Tibial nerve (tissue), 4 donors: ENCODE data around the gene SUPT5H. TPM values are rescaled to one million over a fixed set of nuclear protein-coding genes. Genes with fewer than 3 reads are reported as not detected.
A peak's percentile ranks its signal among the peaks of the same experiment; 100 is the strongest.

Experiments
- DNase-seq, 2 donors: peaks; one replicate each; pipeline ENCODE4 v3.0.0-alpha.2; 2019; ENCODE audit warnings: low spot score in 2 of 2
- H3K27ac ChIP-seq, 4 donors: fragments of 200-600 bp; sonication (generic) in 3 of 4; one replicate each; pipeline ENCODE4 v1.5.1; 2017 to 2019; ENCODE audit warnings: mild to moderate bottlenecking in 1 of 4
- H3K27me3 ChIP-seq, 2 donors: fragments of 200-600 bp; sonication (generic) in 1 of 2; one replicate each; pipeline versions ENCODE4 v1.5.1 to v1.6.0; 2017 to 2019
- H3K36me3 ChIP-seq, 3 donors: fragments of 200-600 bp; sonication (generic); one replicate each; pipeline ENCODE4 v1.5.1; 2018 to 2019
- H3K4me1 ChIP-seq, 4 donors: fragments of 200-600 bp; sonication (generic) in 3 of 4; one replicate each; pipeline ENCODE4 v1.5.1; 2017 to 2019
- H3K4me3 ChIP-seq, 4 donors: fragments of 200-600 bp; sonication (generic) in 3 of 4; one replicate each; pipeline ENCODE4 v1.5.1; 2017 to 2019; ENCODE audit warnings: mild to moderate bottlenecking in 1 of 4, moderate library complexity in 1 of 4
- H3K9me3 ChIP-seq, 4 donors: fragments of 200-600 bp; sonication (generic) in 3 of 4; one replicate each; pipeline ENCODE4 v1.5.1; 2017 to 2019
- EP300 ChIP-seq, 2 donors: sonication (generic); formaldehyde crosslinking; IDR thresholded peaks; one replicate each; pipeline ENCODE4 v1.6.1; 2017; ENCODE audit warnings: antibody characterized with exemption in 2 of 2, mild to moderate bottlenecking in 1 of 2
- POLR2A ChIP-seq, 2 donors: fragments of 450-650 bp; IDR thresholded peaks; one replicate each; pipeline ENCODE4 v1.6.1; 2017; ENCODE audit warnings: antibody characterized with exemption in 2 of 2, mild to moderate bottlenecking in 2 of 2, moderate library complexity in 2 of 2
- WGBS, 2 donors: methylation state at CpG; one replicate each; pipeline ENCODE4 v1.1.5; 2018; 5-methylcytosine and 5-hydroxymethylcytosine counted together
- total RNA-seq, 4 donors: library from RNA; depleted of rRNA; stranded (reverse); fragments of >200 nt; gene quantifications; one replicate each; pipeline ENCODE4 v1.1.0, GENCODE V29; 2016
- TF ChIP-seq, protein P1 (sequence below), 5 experiments: fragments of 200-600 bp in 3 of 5; fragments of 450-650 bp in 2 of 5; sonication (generic) in 3 of 5; IDR thresholded peaks; one replicate each; pipeline ENCODE4 v1.5.1; 2016 to 2019; ENCODE audit warnings: antibody characterized with exemption in 5 of 5, mild to moderate bottlenecking in 3 of 5, moderate library complexity in 2 of 5

The SUPT5H gene
- total RNA-seq, 4 donors from 2014 or later = 94.4 to 120 (median 106) TPM

DNA sequence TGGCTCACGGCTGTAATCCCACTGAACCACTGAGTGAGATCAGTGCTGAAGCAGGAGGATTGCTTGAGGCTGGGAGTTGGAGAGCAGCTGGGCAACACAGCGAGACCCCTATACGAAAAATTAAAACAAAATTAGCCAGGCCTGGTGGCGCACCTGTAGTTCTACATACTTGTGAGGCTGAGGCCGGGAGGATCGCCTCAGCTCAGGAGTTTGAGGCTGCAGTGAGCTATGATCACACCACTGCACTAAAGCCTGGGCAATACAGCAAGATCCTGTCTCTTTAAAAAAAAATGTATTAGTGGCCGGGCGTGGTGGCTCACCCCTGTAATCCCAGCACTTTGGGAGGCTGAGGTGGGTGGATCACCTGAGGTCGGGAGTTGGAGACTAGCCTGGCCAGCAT, 63.2 kb downstream of the SUPT5H start:
- WGBS, 2 donors = 80 to 88% methylated on average over 9 of the region's 9 CpGs
- Histone ChIP-seq H3K4me1 (peaks cover 0 to 13% (median 2%) of the 10 kb centered on the region in 4 donors), H3K27me3 (peaks cover 0 to 93% of the 10 kb centered on the region in 2 donors), H3K36me3 (no peaks in the 10 kb centered on the region), H3K4me3 (no peak overlapping the region), H3K27ac (no peak overlapping the region), H3K9me3 (no peaks in the 10 kb centered on the region)
- no peak for DNase-seq
- TF ChIP-seq, protein P1, sequence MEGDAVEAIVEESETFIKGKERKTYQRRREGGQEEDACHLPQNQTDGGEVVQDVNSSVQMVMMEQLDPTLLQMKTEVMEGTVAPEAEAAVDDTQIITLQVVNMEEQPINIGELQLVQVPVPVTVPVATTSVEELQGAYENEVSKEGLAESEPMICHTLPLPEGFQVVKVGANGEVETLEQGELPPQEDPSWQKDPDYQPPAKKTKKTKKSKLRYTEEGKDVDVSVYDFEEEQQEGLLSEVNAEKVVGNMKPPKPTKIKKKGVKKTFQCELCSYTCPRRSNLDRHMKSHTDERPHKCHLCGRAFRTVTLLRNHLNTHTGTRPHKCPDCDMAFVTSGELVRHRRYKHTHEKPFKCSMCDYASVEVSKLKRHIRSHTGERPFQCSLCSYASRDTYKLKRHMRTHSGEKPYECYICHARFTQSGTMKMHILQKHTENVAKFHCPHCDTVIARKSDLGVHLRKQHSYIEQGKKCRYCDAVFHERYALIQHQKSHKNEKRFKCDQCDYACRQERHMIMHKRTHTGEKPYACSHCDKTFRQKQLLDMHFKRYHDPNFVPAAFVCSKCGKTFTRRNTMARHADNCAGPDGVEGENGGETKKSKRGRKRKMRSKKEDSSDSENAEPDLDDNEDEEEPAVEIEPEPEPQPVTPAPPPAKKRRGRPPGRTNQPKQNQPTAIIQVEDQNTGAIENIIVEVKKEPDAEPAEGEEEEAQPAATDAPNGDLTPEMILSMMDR (IDR thresholded peaks at IDR 0.05) = no peak
- TF ChIP-seq POLR2A (IDR thresholded peaks at IDR 0.05) (no peak), EP300 (IDR thresholded peaks at IDR 0.05) (no peak)

DNA sequence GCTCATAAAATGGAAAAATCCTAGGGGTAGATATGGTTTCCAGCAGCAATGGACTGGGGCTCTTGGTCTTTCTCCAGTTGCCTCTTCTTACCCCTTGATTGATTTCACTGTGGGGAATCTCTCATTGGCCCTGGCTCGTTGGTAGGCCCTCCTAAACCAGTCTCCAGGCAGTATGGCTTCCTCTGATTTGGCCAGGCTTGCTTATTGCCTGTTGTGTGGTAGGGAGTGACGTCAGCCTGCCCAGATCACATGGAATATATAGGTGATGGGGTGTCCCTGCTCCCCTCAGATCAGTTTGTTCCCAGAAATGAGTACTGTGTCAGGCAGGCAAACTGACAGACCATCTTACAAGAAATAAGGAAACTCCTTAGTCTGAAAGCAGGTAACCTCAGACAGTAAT, 63.9 kb downstream of the SUPT5H start:
- Histone ChIP-seq H3K36me3 (no peaks in the 10 kb centered on the region), H3K27ac (no peak overlapping the region), H3K9me3 (no peaks in the 10 kb centered on the region), H3K4me1 (peaks cover 0 to 13% (median 2%) of the 10 kb centered on the region in 4 donors), H3K27me3 (peaks cover 0 to 93% of the 10 kb centered on the region in 2 donors), H3K4me3 (no peak overlapping the region)
- TF ChIP-seq POLR2A (IDR thresholded peaks at IDR 0.05) (no peak), EP300 (IDR thresholded peaks at IDR 0.05) (no peak)
- TF ChIP-seq, protein P1 (IDR thresholded peaks at IDR 0.05) = no peak
- 51% methylated on average over 2 of the region's 2 CpGs for WGBS, 2 donors
- no peak for DNase-seq

DNA sequence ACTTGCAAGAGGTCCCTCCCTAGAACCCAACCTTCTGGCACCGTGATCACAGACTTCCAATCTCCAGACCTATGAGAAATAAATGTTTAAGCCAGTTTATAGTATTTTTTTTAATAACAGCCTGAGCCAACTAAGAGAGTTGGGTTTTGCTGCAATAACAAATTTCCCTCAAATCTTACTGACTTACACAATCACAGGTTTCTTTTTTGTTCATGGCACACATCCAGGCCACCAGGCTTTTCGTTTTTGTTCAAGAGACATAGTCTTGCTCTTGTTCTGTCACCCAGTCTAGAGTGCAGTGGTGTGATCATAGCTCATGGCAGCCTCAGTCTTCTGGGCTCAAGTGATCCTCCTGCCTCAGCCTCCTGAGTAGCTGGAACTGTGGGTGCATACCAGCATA, 67.6 kb downstream of the SUPT5H start:
- DNase-seq = no peak
- Histone ChIP-seq H3K27ac (no peak overlapping the region), H3K4me1 (peaks cover 0 to 16% (median 10%) of the 10 kb centered on the region in 4 donors), H3K4me3 (no peak overlapping the region), H3K9me3 (no peaks in the 10 kb centered on the region), H3K27me3 (peaks cover 6 to 92% of the 10 kb centered on the region in 2 donors), H3K36me3 (no peaks in the 10 kb centered on the region)
- 48 to 50% methylated on average over 2 of the region's 2 CpGs for WGBS, 2 donors
- TF ChIP-seq EP300 (IDR thresholded peaks at IDR 0.05) (no peak), POLR2A (IDR thresholded peaks at IDR 0.05) (no peak)
- TF ChIP-seq, protein P1 (IDR thresholded peaks at IDR 0.05) = no peak

DNA sequence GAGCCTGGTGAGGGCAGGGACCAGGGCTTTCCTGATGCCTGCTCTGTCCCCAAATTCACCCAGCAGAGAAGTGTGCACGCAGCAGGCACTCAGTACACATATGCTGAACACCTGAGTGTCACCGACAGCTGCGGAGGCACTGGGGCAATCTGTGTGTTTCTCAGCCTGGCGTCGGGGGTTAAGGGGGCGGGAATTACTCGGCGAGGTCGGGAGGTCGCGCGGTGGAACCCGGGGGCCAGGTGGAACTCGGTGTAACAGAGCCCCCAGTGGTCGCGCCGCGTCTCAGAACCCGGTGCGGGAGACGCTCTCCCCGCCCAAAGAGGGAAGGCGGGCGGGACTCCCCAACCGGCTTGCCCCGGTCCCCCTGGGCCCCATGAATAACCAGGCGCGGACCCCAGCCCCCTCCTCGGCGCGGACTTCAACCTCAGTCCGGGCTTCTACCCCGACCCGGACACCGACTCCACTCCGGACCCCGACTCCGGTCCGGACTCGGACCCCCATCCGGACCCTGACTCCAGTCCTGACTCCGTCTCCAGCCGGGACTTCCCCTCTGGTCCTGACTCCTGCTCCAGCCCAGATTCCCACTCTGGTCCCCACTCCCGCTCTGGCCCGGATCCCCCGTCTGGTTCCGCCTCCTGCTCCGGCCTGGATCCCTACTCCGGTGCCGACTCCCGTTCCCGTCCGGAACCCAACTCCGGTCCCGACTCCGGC, 69.6 kb downstream of the SUPT5H start, which contains the start of gene SELENOV:
SELENOV (plus strand) TSS at position 300 of the 711 bp plus-strand sequence; CDS start at position 374, 74 bp downstream.
- Histone ChIP-seq H3K4me1 (peaks cover 0 to 16% (median 10%) of the 10 kb centered on the region in 4 donors), H3K4me3 (peak within 1 kb of the TSS in 2 of 4 donors; percentile 16 to 40), H3K9me3 (no peaks in the 10 kb centered on the region), H3K36me3 (no peaks in the 10 kb centered on the region), H3K27me3 (peaks cover 6 to 72% of the 10 kb centered on the region in 2 donors), H3K27ac (no peak within 1 kb of the TSS)
- DNase-seq = no peak
- TF ChIP-seq POLR2A (IDR thresholded peaks at IDR 0.05) (no peak), EP300 (IDR thresholded peaks at IDR 0.05) (no peak)
- TF ChIP-seq, protein P1 (IDR thresholded peaks at IDR 0.05) = no peak
- WGBS, 2 donors = 1% methylated on average over 49 to 52 of the region's 56 CpGs

DNA sequence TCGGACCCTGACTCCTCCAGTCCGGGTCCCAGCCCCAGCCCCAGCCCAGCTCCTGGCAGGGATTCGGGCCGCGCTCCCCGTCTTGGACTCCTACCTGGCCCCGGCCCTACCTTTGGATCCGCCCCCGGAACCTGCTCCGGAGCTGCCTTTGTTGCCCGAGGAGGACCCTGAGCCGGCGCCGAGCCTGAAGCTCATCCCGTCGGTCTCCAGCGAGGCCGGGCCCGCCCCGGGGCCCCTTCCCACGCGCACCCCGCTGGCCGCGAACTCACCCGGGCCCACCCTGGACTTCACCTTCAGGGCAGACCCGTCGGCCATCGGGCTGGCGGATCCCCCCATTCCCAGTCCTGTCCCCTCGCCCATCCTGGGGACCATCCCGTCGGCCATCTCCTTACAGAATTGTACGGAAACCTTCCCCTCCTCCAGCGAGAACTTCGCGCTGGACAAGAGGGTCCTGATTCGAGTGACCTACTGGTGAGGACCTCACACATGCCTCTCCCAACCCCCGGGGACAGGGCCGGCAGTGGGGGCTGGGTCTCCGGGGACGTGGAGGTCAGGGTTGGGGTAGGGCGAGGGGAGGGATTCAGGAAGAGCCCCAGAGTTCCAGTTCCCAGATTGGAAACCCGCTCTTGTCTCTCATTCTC, 70.3 kb downstream of the SUPT5H start:
- no peaks in the 10 kb centered on the region for H3K9me3 ChIP-seq
- TF ChIP-seq EP300 (IDR thresholded peaks at IDR 0.05) (no peak), POLR2A (IDR thresholded peaks at IDR 0.05) (no peak)
- TF ChIP-seq, protein P1 (IDR thresholded peaks at IDR 0.05) = no peak
- H3K27ac ChIP-seq = no peak overlapping the region
- peak overlapping the region in 2 of 4 donors; percentile 16 to 40 for H3K4me3 ChIP-seq
- peaks cover 0 to 16% (median 10%) of the 10 kb centered on the region in 4 donors for H3K4me1 ChIP-seq
- peaks cover 6 to 70% of the 10 kb centered on the region in 2 donors for H3K27me3 ChIP-seq
- no peaks in the 10 kb centered on the region for H3K36me3 ChIP-seq
- WGBS, 2 donors = 2 to 4% methylated on average over 29 to 32 of the region's 44 CpGs
- DNase-seq = no peak
